Measurements from ENCODE around the gene IGFBP7.

IGFBP7 gene

DNA sequence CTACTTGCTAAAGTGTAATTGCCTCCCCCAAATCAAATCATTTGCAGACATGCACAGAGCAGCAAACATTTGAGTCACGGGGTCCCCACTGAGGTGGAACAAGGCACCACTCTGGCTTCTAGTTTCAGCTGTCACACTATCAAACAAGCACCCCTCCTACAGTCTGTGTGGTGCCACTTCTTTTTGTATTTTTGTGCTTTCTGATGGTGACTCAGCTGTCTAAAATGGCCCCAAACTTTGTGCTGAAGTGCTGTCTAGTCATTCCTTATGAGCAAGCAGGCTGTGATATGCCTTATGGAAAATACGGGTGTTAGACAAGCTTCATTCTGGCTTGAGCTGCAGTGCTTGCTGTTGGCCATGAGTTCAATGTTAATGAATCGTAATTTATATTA, 15.4 kb downstream of the IGFBP7 start:
- no peak for DNase-seq

DNA sequence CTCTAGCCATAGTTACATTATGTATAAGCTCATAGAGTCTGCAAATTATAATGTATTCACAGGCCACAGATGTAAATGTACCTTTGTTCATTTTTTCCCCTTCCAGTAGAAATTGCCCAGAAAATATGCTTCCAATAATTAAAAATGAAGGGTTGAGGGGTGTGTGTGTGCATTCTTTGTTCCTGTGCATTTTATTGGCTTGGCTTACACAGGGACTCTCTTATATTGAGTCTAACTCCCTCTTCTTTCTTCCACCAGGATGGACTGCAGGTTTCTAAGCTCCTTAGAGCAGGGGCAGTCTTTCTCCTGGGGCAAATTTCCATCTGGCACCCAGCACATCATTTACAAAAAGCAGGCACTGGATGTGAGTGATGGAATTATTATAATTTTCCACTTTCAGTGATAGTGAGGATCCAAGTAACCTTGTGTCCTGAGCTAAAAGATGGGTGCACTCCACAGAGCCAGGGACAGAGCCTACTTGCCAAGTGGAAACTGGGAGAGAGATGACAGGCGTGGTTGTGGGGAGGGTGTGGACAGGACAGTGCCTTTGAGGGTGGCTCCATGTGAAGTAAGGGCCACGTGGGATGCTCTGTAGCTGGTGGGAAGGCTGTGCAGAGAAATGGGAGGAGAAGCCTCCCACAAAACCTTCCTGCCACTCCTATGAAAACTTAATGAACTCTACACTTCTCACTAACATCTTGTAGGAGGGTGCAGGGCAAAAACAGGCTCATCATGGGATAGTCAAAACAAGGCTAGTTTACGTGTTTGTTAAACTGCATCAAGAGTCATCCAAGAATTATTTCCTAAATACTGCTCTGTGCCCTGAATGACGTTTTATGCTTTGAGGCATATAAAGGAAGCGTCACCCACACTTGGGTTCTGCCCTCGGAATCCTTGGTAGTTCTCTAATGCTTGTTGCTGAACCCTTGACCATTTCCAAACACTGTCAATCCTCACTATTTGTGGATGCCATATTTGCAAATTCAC, 16.0 kb downstream of the IGFBP7 start:
- no peak for DNase-seq

DNA sequence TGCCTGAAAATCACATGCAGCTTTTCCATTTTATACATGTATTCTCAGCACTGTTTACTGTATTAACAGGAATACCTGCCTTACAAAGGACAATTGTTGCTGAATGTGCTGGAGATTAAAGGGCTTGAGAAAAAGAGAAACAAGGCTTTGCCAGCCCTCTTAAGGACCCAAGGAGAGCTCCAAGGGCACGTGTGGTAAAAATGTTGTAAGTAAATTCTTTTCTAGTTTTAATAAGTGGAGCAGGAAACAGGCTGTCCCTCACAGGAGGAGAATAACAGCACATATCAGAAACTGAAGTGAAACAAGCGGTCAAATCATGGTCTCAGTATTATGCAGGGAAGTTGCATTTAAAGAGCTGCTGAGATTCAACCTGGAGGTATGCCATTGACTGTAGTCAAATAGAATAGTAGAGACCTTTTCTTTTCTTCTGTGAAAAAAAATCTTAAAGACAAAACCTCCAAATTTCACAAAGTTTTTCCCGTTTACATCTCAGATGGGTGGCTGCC, 18.5 kb downstream of the IGFBP7 start:
- DNase-seq, result no peak

DNA sequence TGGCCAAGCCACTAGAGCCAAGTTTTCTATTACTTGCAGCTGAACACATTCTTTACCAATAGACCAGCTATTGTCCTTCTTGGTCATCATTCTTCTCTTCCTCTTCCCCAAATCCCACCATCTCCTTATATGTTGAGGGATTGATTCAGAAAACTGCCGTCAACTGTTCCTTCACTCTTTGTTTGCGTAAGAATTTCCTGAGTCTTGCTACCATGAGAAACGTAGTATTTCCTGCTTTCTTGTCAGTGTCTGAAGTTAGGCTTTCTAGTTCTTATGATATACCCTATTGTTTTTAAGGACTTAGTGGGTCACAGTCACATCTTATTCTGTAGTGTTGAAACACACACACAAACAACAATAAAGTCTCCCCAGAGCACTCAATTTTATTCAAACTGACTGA, 20.1 kb downstream of the IGFBP7 start:
- DNase-seq, result no peak

DNA sequence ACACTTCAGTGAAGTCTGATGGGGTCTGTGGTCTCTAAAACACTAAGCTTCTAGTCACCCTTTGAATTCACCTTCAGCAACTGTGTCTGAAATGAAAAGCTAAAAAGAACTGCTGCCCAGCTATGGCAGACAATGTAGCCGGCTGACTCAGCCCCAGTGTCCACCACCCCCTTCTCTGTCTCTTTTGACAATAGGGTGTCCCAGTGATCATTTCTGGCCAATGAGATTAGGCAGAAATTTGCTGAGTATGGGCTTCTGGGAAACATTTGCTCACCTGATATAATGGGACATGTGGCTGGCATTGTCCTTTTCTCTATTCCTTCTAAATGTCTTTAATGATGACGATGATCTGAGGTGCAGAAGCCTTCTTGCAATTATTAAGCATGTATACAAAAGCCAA, 20.6 kb downstream of the IGFBP7 start:
- no peak for DNase-seq

DNA sequence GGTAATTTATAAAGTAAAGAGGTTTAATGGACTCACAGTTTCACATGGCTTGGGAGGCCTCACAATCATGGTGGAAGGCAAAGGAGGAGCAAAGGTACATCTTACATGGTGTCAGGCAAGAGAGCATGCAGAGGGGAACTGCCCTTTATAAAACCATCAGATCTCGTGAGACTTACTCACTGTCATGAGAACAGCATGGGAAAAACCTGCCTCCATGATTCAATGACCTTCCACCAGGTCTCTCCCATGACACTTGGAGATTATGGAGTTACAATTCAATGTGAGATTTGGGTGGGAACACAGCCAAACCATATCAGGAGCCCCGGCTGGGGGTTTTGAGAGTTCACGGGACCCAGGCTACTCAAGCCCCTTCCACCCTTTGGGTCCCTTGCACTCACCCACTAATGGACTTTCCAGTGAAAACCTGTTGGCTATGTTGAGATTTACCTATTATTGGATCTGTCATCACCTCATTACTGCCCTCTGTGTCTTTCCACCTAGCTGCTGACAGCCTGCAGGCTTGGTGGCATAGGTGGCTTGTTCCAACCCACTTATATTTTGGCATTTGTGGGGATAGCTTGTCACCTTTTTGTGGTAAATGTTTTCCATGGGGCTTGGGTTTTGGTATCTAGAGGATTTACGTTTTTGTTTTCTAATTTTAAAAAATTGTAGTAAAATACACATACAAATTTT, 24.0 kb downstream of the IGFBP7 start:
- no peak for DNase-seq

DNA sequence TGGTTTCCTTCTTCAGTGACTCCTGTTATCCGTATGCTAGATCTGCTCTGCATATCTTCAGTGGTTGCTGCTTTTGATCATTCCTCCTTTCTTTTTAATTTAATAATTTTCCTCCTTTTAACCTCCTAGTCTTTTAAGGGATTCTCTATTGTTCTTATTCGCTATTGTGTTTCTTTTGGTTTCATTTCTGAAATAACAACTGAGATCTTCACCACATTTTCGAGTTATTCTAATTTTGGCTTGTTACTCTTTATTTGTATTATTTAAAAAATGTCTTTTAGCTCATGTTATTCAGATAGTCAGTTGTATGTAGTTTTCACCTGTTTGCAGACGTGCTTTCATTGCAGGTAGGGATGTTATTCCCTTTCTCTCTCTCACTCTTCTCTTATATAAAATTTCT, 24.9 kb downstream of the IGFBP7 start:
- DNase-seq, result no peak

DNA sequence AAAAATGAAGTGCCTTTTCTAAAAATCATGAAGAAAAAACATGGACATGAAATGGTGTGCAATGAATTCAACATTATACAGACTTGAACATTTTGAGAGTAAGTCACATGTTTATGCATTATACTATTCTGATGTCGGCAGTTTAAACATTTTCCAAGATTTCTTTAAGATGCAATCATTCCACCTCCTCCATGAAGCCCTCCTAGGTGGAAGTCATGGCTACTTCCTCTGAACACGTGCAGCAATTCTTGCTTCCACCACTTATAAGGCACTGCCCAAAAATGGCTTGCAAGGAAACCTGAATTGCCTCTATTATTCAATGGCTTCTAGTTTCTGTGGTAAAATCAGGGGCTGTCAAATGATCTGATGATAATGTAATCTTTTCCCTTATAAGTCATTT, 25.8 kb downstream of the IGFBP7 start:
- DNase-seq, result no peak

DNA sequence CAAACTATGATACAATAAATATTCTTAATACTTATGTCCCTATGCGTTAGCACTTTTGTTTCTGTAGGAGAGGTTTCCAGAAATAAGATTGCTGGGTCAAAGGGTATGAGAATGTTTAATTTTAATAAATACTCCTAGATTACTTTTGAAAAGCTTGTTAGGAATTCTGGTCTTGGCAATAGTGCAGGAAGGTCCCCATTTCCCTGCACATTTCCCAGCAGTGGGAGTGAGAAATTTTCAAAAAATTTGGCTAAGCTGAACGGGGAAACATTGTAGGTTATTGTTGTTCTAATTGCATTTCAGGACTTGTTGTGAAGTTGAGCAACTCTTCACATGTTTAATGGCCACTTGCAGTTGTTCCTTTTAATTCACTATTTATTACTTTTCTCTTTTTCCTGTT, 27.1 kb downstream of the IGFBP7 start:
- DNase-seq, result no peak

DNA sequence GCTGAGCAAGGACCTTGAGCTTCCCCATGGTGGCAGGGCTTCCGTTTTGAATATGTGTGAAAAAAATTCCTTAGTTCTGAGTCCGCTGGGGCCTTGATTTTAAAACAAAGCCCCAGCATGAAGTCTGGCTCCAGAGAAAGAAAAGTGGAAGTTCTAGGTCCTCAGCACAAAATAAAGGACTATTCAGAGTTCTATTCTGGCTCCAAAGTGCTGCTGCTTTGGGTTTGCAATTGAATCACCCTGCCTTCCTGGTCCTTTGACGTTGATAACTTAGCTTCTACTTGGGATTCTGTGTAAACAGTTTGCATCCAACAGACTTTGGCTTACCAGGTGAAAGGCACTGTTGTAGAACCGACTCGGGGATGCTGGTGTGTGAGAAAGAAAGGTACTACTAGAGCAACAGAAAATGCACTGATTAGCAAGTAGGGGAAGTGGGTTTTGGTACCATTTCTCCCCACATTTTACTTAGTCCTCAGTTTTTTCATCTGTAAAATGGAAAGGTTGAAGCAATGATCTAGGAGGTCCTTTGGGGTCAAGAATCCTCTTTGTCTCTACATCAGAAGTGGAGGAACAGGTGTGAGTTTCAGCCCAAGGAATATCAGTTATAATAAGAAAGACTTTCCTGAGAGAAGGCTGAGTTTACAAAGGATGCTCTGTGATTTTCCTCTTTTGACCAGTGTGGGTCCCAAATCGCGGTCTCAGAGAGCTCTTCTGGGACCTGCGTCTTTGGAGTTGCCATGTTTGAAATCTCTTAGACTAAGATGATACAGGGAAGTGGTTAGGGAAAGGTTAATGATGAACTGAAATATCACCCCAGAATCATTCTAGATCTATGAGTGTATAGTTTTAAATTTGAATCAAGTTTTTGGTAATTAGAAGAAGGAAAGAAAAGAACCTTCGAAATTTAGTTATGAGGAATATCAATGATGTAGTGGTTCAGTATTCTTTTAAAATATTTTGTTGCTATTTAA, 28.2 kb downstream of the IGFBP7 start:
- no peak for DNase-seq

DNA sequence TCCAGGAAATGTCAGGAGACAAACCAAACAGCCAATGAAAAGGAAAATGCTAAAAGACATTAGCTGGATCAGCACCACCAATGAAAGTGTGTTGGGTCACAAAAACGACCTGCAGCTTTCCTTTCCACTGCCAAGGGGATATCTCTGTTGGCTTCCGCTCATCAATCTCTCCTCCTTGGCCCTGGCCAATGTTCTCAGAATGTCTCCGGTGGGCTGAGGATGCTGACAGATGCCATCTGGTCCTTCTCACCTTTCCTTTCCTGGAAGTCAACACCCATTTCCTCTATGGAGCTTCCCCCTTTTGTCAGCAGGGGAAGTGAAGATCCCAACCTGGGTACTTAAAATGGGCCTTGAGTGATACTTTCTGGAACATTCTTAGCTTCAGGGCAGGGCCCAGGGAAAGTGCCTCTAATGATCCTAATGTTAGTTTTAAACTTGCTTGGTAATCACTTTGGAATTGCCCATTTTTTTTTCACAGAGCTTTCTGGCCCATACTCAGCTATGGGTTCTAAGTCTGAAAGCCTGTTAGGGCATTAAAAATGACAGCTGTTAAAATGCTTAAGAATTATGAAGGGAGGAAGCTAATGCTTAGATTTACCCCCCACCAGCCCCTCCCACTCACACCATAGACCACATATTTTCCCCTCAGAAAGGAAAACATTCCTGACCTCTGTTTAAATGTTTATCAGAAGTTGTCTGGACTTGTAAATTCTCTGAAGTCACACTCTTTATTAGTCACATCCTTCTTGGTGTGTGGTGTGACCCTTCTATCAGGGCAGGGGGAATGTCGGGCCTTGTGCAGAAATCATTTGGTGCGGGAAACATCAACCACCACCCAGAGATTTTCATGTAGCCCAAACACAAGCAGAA, 29.2 kb downstream of the IGFBP7 start:
- no peak for DNase-seq

DNA sequence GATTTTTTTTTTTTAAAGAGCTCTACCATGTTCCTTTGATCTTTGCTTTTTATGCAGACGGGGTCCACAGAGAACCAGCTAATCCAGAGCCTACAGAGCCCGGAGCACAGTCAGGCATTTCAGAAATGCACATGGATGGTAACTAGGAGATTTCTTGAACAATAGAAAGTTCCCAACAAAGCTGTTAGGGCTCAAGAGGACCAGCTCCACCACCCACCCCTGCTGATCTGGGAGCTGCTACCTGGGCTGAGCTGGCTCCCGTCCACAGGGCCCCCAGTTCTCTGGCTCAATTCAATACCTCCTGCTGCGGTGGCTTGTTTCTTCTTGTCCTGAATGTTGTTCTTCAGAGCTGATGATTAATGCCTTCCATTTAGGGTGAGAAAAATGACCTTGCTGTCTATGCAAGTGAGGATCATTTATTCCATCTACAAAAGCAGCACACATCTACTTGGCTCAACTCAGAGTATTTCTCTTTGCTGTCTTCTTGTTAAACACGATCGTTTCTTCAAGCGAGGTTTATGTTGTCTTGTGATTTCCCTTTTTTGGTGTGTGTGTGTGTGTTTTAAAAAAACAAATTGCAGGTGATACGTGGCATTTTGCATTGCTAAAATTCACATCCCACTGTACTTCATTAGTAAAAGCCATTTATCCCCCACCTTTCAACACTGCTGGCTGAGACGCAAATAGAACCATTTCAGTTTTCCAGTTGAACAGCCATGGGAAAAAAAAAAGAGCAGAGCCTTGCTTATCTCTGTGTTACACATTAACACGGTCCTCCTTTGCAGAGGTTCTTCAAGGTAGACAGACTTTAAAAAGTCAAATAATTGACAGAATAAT, 31.3 kb downstream of the IGFBP7 start:
- no peak for DNase-seq

DNA sequence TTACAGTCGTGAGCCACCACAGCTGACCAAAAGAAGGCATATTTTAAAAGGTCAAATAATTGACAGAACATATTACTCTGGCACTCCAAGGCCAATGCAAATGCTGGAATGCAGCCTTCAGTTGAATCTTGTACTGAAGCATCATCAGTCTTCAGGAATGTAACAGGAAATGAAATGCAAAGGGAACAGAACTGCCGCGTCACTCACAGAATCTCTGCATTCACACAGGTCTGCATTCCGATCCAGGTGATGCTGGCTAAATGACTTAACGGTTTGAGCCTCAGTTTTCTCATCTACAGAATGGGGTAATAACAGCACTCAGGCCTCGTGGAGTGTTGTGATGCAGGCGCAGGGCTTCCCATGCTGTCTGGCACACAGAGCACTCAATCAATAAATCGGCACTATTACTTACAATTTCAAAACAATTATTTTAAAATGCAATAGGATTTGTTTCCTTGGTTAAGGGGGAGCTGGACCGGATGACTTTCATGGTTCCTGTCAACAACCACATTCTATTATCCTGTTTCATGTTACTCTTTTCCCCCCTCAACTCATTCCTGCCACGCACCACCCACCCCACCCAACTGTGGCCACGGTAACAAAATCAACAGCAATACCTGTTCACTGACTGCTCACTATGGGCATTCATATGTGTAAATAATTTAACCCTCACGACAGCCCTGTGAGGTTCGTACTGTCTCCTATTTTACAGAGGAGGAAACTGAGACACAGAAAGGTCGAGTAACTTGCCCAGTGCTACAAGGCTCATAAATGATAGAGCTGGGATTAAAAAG, 32.4 kb downstream of the IGFBP7 start:
- no peak for DNase-seq

DNA sequence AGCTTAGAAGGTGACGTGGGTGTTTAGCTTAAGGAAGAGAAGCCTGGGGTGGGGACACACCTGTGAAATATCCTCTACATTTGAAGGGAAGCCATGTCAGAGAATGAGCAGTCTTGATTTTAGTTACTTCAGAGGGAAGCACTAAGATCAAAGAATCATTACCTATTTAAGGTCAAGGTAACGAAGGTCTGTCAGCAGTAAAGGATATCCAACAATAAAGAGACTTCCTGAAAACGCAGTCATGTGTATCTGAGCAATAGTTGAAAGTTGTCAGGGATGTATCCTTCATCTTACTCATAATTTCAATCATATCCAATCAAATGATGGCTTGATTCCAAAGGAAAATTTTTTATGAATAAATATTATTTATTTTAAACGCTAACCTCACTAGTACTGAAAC, 33.5 kb downstream of the IGFBP7 start:
- no peak for DNase-seq

DNA sequence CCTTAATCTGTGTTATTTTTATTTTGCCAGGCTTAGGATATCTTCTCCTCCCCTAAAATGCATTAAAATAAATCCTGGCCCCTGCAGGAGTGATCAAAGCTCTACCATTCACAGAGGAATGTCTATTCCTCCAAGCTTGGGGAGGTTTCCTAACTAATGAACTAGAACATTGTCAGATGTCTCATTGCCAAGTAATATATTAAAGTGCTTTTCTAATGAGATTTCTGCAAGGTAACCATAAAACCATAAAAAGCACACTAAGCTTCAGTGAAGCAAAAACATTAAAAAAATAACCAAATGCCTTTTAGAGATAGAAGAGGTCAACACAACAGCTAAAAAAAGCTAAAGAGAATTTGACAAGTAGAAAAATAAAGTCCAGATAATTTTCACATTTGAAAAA, 34.8 kb downstream of the IGFBP7 start:
- DNase-seq, result no peak

DNA sequence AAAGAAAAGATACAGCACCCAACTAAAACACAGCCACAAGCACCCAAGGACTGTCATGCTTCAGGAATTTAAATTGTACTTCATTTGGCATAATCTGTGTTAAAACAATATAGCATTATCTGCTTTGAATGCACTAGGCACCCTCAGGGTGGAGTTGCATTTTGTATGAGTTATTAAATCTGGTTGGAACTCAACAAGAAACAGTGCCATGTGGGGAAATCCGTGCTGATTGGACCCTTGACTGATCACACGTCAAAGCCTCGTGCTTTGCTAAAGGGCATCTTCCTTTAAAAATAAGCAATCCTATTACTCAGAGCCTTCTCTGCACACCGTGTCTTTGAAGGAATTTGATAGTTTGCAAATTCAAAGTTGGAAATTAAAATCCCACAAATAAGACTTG, 35.4 kb downstream of the IGFBP7 start:
- DNase-seq, result no peak

DNA sequence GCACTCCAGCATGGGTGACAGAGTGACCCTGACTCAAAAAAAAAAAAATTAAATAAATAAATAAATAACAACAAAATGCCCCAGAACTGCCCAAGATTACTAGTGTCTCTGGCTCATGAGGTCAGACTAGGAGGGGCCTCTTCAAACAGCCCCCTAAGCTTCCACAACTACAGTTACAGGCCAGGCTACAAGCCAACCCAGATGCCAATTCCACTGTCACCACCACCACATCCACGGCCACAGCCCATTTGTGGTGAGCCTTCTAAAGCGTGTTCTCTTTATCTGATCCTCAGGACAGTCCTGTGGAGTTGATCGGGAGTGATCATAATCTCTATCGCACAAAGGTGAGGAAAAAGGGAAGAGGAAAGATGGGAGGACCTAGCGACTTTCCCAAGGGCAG, 36.6 kb downstream of the IGFBP7 start:
- DNase-seq, result no peak

DNA sequence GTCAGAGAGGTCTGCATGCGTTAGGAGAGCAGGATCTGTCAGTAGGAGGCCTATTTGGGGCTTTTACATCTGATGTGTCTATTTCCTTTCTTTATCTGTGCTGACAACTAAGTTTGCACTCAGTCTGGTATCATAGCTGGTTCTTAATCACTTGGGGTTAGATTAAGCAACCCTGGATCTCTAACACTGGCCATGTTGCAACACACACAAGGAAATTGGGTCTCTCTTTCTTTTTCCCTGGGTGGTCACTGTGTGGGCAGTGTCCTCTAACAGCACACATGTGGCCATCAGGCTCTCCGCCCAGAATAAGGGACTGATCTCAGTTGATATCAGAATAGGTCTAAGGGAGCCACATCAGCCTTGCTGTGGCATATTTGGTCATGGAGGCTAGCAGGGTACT, 38.9 kb downstream of the IGFBP7 start:
- no peak for DNase-seq

DNA sequence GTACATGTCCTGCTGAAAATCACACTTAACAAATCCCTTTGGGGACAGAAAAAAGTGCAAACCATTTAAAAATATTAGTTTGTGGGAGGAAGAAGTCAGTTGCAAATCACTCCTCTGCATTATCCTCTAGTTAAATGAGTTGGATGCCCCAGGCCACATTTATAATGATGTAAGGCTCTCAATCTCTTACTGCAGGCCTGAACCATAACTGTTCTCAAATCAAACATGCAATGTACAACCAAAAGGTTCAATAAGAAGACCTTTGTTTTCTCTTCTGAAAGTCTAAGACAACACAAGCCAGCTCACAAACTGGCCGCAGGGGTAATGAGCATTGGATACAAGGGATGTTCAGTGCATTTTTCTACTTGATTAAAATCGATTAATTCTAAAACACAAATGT, 39.7 kb downstream of the IGFBP7 start:
- no peak for DNase-seq

Measured in stimulated activated CD4-positive, alpha-beta T cell treated with anti-CD3 and anti-CD28 coated beads, Interleukin-15, amount 100 ng/mL, for 24 hours (primary cell).